ENCODE data around the gene ONECUT3.
"Not testable (repeated sequence)": the region's sequence is repeated elsewhere in the genome, so short reads cannot be mapped to it uniquely, and the experiment has no call there.

ONECUT3 gene

DNA sequence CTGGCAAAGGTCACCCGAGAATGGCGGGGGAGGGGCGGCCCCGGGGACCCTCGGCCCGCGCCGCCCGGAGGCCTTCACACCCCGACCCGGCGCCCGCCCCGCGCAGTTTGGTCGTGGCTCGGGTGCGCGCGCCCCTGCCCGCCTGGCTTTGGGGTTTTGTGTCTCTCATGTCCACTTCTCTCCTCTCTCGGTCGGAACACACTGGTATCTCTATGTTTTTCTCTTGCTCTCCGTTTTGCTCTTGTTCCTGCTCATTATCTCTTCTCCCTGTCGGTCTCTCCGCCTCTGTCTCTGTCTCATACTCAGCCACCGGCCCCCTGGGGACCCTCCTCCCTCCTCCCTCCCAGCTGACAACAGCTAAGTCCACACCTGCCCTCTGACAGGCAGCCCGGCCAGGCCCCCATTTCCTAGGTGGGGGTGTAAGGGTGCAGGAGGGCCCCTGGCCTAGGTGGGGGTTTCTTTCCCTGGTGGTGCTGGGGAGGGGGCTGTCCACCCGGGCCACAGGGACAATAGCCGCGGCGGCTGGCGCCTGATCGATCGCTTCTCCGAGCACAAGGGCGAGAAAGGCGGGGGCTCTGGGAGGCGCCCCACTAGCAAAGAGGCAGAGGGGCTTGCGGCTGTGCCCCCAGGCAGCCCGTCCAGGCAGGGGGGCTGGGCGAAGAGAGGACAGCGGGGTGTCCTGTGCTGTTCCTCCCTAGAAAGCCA is 2.3 kb downstream of the ONECUT3 start:
- no peak for DNase-seq (ENCODE audit: low read depth in 1 of 2, low spot score in 1 of 2)

DNA sequence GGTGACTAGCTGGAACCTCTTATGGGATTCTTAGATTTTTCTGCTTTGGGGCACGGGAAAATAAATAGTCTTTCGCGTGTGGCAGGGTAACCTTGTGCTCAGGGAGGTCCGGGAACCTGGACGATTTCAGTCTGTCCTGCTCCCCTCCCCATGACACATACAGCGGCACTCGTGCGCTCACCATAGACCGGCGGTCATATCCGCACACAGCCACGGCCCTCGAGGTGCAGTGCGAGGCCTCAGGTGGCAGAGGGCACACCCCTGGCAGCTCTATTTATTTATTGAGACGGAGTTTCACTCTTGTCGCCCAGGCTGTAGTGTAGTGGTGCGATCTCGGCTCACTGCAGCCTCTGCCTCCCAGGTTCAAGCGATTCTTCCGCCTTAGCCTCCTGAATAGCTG is 3.0 kb downstream of the ONECUT3 start:
- DNase-seq (ENCODE audit: low read depth in 1 of 2, low spot score in 1 of 2): no peak

- no peak for DNase-seq (ENCODE audit: low read depth in 1 of 2, low spot score in 1 of 2)
Observed at GRCh38 chr19:1756705-1757465, 3.6 kb downstream of the ONECUT3 start.

GRCh38 chr19:1757468-1758230 is 4.3 kb downstream of the ONECUT3 start:
- DNase-seq (ENCODE audit: low read depth in 1 of 2, low spot score in 1 of 2): no peak

DNA sequence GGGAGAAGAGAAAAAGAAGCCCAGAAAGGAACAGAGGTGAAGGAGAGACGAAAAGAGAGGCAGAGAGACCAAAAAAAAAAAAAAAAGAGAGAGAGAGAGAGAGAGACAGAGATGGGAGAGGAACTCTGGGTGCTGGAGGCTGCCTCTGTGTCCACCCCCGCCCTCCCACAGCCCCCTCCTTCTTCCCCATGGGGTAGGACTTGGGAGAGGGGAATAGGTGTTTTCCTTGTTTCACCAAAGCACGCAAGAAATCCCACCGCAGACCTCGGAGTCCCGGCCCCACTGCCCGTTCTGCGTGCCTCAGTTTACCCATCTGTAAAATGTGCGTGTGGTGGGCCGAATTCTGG is 4.9 kb downstream of the ONECUT3 start:
- no peak for DNase-seq (ENCODE audit: low read depth in 1 of 2, low spot score in 1 of 2)

- DNase-seq (ENCODE audit: low read depth in 1 of 2, low spot score in 1 of 2): no peak
Observed at GRCh38 chr19:1758959-1759903, 5.9 kb downstream of the ONECUT3 start.

GRCh38 chr19:1760020-1760419 is 6.7 kb downstream of the ONECUT3 start:
- DNase-seq (ENCODE audit: low read depth in 1 of 2, low spot score in 1 of 2): no peak

DNA sequence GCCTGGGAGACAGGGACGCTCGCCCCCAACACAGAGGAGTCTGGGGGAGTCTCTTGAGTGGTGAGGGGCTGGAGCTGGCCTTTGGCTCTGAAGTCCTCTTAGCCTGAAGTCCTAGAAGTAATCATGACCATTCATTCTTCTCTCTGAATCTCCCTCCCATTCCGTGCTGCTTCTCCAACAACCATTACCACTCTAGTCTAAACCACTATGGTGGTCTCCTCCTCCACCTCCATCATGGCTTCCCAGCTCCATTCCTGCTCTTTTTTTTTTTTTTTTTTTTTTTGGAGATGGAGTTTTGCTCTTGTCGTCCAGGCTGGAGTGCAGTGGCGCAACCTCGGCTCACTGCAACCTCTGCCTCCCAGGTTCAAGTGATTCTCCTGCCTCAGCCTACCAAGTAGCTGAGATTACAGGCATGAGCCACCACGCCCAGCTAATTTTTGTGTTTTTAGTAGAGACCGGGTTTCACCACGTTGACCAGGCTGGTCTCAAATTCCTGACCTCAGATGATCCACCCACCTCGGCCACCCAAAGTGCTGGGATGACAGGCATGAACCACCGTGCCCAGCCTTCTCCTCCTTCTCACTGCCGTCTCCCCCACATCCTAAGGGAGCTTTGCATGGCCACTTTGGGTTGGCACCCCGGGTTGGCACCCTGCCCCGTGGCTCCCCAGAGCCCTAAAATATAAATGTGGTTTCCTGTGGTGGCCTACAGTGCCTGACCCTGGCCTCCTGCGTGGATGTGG is 7.7 kb downstream of the ONECUT3 start:
- DNase-seq (ENCODE audit: low read depth in 1 of 2, low spot score in 1 of 2): not testable (repeated sequence)

DNA sequence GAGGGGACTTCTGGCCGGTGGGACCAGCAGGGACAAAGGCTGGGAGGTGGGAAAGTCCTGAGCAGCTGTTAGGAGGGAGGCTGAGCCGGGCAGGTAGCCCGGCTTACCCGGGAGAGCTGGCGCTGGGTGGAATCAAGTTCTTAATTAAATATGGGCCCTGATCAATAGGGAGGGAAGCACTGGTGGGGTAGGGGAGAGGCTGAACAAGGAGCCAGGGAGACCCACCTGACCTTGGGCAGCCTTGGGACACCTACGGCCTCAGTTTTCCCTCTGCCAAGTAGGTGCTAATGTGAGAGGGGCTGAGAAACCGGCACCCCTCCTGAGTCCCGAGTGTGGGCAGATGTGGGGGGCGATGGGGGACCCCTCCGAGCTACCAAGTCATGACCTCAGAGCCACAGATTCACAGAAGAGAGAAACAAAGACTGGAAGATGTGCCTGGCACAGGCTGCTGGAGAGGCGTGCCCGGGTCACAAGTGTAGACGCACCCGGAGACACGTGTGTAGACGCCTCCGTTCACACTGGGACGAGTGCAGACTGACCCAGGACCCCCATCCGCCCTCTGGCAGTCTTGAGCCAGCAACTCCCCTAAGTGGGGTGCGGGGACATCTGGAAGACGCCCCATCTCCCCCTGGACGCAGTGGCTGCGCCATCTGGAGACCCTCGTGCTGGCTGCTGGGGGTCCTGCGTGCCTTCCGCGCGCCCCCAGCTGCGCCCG is 8.4 kb downstream of the ONECUT3 start:
- no peak for DNase-seq (ENCODE audit: low read depth in 1 of 2, low spot score in 1 of 2)

DNA sequence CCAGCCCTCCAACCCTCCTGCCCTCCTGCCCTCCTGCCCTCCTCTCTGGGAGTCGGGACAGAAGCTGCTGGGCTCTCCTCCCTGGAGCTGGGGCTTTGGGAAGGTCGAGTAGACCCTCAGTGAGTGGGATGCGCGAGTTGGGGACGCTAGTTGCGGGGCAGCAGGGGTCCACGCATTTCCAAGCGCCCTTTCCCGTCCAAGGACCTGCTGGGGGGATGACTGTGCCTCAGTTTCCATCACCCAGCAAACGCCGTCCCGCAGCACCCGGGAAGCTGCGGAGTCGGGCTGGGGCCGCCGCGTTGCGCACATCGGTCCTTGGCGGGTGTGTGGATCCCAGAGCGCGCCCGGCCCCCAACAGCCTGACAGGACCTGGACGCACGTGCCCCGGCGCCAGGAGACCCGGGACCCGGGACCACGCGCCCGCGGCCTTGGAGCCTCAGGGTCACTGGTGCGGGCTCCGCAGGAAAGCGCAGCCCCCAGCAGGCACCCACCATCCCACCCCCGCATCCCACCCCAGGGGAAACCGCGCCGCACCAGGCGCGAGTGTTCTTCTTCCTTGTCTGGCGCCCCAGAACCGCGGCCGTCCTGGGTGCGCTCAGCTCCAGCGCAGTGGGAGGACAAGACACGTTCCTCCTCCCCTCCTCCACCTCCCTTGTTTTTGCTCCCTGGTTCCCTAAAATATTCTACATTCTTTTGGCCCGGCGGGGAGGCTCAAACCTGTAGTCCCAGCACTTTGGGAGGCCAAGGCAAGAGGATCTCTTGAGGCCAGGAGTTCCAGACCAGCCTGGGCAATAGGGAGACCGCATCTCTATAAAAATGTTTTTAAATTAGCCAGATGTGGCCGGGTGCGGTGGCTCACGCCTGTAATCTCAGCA is 9.2 kb downstream of the ONECUT3 start:
- no peak for DNase-seq (ENCODE audit: low read depth in 1 of 2, low spot score in 1 of 2)

GRCh38 chr19:1763648-1764639 is 10.6 kb downstream of the ONECUT3 start:
- no peak for DNase-seq (ENCODE audit: low read depth in 1 of 2, low spot score in 1 of 2)

GRCh38 chr19:1764729-1765128 is 11.4 kb downstream of the ONECUT3 start:
- no peak for DNase-seq (ENCODE audit: low read depth in 1 of 2, low spot score in 1 of 2)

DNA sequence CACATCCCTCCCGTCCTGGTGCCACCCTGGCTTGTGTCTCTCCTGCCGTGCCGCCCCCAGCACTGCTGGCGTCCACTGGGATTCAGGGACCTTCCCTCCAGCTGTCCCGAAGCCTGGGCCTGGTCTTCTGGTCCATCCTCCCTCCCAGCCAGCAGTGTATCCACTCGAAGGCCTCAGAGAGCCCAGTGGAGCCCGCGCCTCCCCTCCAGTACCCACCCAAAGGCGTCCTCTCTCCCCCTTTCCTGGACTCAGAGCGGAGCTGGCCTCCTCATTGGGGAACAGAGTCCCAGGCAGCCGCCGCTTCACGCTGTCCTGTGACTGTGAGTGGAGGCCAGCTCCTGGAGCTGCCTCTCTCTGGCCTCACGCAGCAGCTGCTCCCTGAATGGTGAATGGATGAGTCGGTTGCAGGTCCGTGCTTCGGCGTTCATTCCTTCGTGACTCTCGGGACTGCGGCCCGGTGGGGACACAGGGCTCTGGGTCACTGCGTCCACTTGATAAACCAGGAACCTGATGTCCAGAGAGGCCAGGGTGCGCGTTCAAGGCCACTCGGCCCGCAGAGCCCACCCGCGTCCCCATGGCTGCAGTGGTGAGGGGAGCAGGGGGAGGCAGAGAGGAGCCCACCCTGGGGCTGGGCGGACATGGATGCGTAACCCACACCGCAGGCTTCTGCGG is 12.1 kb downstream of the ONECUT3 start:
- DNase-seq (ENCODE audit: low read depth in 1 of 2, low spot score in 1 of 2): no peak

GRCh38 chr19:1765904-1766799 is 12.8 kb downstream of the ONECUT3 start:
- no peak for DNase-seq (ENCODE audit: low read depth in 1 of 2, low spot score in 1 of 2)

GRCh38 chr19:1766800-1767352 is 13.6 kb downstream of the ONECUT3 start:
- DNase-seq (ENCODE audit: low read depth in 1 of 2, low spot score in 1 of 2): no peak
